BE2C (cell line): Measurements from ENCODE around the gene SENP3.
A peak's percentile ranks its signal among the peaks of the same experiment; 100 is the strongest.

Experiments used
- DNase-seq: peaks from one replicate; pipeline ENCODE4 v3.0.0-alpha.2; 2020
- H3K27me3 ChIP-seq: fragments of 250-450 bp; sonication (Bioruptor Pico); 2 replicates; pipeline ENCODE4 v1.5.1; 2020; ENCODE audit warnings: mild to moderate bottlenecking
- H3K36me3 ChIP-seq: fragments of 250-450 bp; sonication (Bioruptor Pico); 2 replicates; pipeline ENCODE4 v1.5.1; 2020; ENCODE audit warnings: mild to moderate bottlenecking
- H3K4me1 ChIP-seq: fragments of 250-450 bp; sonication (Bioruptor Pico); 2 replicates; pipeline ENCODE4 v1.5.1; 2020
- H3K4me3 ChIP-seq: 2 replicates; pipeline ENCODE4 v1.5.1; 2011; ENCODE audit warnings: low read depth, low read length
- H3K9me3 ChIP-seq: fragments of 250-450 bp; sonication (Bioruptor Pico); 2 replicates; pipeline ENCODE4 v1.5.1; 2020
- TF ChIP-seq, protein P1 (sequence below): IDR thresholded peaks from 2 replicates; pipeline ENCODE4 v1.5.1; 2012; ENCODE audit warnings: mild to moderate bottlenecking, low read depth, low read length

SENP3 gene

GRCh38 chr17:7523033-7523432 is 38.7 kb upstream of the SENP3 start:
- H3K27me3 ChIP-seq = no peaks in the 10 kb centered on the region
- H3K36me3 ChIP-seq = no peaks in the 10 kb centered on the region
- no peak for DNase-seq
- H3K9me3 ChIP-seq = no peaks in the 10 kb centered on the region
- TF ChIP-seq, protein P1, sequence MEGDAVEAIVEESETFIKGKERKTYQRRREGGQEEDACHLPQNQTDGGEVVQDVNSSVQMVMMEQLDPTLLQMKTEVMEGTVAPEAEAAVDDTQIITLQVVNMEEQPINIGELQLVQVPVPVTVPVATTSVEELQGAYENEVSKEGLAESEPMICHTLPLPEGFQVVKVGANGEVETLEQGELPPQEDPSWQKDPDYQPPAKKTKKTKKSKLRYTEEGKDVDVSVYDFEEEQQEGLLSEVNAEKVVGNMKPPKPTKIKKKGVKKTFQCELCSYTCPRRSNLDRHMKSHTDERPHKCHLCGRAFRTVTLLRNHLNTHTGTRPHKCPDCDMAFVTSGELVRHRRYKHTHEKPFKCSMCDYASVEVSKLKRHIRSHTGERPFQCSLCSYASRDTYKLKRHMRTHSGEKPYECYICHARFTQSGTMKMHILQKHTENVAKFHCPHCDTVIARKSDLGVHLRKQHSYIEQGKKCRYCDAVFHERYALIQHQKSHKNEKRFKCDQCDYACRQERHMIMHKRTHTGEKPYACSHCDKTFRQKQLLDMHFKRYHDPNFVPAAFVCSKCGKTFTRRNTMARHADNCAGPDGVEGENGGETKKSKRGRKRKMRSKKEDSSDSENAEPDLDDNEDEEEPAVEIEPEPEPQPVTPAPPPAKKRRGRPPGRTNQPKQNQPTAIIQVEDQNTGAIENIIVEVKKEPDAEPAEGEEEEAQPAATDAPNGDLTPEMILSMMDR = peak; percentile 22; the same call in 1 of the 2 replicates
- H3K4me3 ChIP-seq = no peak overlapping the region
- H3K4me1 ChIP-seq = no peaks in the 10 kb centered on the region

DNA sequence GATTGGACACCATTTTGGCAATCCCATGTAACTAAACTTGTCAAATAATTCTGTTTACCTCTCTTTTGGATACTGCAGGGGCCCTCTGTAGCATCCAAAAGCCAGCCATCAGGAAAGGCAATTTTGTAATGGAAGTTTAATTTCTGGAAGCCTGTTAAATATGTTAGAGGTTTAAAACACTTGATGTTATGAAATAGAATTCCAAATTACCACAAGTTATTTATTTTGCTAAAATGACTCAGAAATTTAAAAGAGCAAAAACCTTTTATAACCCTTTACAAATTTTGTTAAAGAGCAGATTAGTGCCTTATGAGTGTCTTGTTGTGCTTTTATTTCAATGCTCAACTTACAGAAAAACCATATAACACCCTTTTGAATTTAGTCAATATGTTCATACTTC is 32.9 kb upstream of the SENP3 start:
- TF ChIP-seq, protein P1 = no peak
- H3K36me3 ChIP-seq = no peaks in the 10 kb centered on the region
- no peaks in the 10 kb centered on the region for H3K9me3 ChIP-seq
- no peak for DNase-seq
- H3K4me3 ChIP-seq = no peak overlapping the region
- H3K4me1 ChIP-seq = no peaks in the 10 kb centered on the region
- no peaks in the 10 kb centered on the region for H3K27me3 ChIP-seq

DNA sequence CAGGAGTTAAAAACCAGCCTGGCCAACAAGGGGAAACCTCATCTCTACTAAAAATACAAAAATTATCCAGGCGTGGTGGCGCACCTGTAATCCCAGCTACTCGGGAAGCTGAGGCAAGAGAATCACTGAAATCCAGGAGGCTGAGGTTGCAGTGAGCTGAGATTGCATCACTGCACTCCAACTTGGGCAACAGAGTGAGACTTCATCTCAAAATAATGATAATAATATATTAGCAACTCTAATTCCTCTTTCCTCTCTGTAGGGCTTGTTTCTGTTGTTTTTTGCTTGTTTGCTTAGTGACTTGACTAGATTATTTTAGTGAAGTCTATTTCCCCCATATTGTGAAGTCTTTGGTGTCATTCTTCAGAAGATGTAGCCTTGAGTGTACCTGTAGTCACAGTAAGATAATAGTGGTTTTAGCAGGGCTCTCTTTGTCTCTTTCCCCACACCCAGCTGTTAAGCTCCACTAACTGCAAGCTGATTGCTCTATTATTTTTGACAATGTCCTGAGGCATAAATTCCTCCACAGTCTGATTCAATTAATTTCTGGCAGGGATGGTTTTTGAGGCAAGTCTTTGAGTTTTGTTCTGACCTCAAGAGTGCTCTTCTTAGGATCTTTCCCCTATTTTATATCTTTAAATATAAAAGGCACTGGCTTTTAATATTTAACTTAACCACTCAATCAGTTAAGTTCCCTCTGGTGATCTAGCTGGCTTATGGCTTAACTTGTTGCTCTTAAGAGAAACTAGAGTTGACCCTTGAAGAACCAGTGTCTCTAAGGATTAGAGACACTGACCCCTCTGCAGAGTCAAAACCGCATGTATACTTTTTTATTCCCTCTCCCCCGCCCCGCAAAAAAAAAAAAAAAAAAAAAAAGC is 31.5 kb upstream of the SENP3 start:
- TF ChIP-seq, protein P1 = no peak
- H3K36me3 ChIP-seq = no peaks in the 10 kb centered on the region
- no peak overlapping the region for H3K4me3 ChIP-seq
- no peak for DNase-seq
- no peaks in the 10 kb centered on the region for H3K9me3 ChIP-seq
- no peaks in the 10 kb centered on the region for H3K27me3 ChIP-seq
- no peaks in the 10 kb centered on the region for H3K4me1 ChIP-seq

DNA sequence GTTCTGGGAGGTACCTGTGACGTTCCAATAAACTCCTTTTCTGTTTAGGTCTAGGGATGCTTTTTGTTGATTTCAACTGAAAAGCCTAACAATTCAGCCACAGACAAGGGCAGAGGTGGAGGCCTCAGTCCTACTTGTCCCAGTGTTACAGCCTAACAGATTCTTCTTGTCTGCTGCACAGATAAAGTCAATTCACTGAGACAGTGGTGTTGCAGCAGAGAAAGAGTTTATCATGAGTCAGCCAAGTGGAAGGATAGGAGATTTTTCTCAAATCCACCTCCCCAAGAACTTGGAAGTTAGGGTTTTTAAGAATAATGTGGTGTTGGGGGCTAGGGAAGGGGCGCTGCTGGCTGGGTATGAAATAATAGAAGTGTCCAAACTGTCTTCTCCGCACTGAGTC is 23.7 kb upstream of the SENP3 start:
- Histone ChIP-seq H3K9me3 (no peaks in the 10 kb centered on the region), H3K4me3 (no peak overlapping the region), H3K4me1 (no peaks in the 10 kb centered on the region), H3K27me3 (no peaks in the 10 kb centered on the region), H3K36me3 (no peaks in the 10 kb centered on the region)
- TF ChIP-seq, protein P1 = no peak
- DNase-seq = no peak

DNA sequence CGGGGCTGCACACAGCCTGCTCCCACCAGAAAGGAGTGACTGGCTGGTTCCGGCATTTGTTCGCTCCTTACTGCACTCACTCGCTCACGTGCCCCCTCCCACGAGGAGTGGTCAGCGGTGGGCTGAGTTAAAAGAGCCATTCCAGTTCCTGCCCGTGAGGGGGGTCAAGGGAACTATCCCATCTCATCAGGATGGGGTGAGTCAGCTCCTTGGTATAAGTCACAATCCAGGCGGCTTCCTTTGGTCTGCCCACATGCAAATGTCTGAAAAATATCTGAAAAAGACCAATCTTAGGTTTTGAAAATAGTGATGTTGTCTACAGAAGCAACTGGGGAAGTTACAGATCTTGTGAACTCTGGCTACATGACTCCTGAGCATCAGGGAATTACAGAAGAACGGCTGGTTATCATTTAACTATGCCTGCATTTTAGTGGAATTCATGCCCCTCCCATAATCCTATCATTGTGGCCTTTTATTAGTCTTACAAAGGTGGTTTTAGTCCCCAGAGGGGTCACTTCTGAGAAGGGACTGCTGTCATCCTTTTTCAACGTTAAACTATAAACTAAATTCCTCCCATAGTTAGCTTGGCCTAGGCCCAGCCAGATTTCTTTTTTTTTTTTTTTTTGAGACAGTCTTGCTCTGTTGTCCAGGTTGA is 22.7 kb upstream of the SENP3 start:
- Histone ChIP-seq H3K4me1 (no peaks in the 10 kb centered on the region), H3K4me3 (no peak overlapping the region), H3K36me3 (no peaks in the 10 kb centered on the region), H3K9me3 (no peaks in the 10 kb centered on the region), H3K27me3 (no peaks in the 10 kb centered on the region)
- TF ChIP-seq, protein P1 = no peak
- no peak for DNase-seq
